Stimulated activated CD4-positive, alpha-beta T cell treated with anti-CD3 and anti-CD28 coated beads, Interleukin-2, amount 100 ng/mL, for 48 hours (primary cell): ENCODE measurements around the gene ANKH.

Experiments
- DNase-seq, 2 donors: peaks; one replicate each; pipeline ENCODE4 v3.0.0-alpha.2; 2020

ANKH gene

GRCh38 chr5:14659821-14660607 lies 211.6 kb downstream of the ANKH start:
- DNase-seq = no peak

GRCh38 chr5:14656898-14657297 lies 214.7 kb downstream of the ANKH start:
- no peak for DNase-seq

- no peak for DNase-seq
Observed at GRCh38 chr5:14655146-14655741, 216.3 kb downstream of the ANKH start.
